K562 (cell line): ENCODE results near the gene CNR2. TPM values are rescaled to one million over a fixed set of nuclear protein-coding genes. Genes with fewer than 3 reads are reported as not detected.

Experiments
- ATAC-seq: fragments of 200-7000 bp; cut with Tn5 transposase; 3 replicates; pipeline ENCODE4 v1.9.1; 2020; ENCODE audit warnings: moderate library complexity
- BruUV-seq: library from RNA; stranded (reverse); fragments of 400-500 nt; replicated peaks from 2 replicates; lab custom pipeline; 2021; lab: Mats Ljungman, UMichigan
- CTCF ChIA-PET: fragments of 300-600 bp; formaldehyde crosslinking; extraction: SDS; loops from one replicate; lab custom pipeline; 2021; ENCODE audit warnings: low intra/inter-chr PET ratio; lab: Yijun Ruan, JAX
- POLR2A ChIA-PET: fragments of 300-600, 350-650 bp; sonication (Branson Sonifier 250); formaldehyde crosslinking; extraction: SDS; loops from one replicate; lab custom pipeline; 2021; ENCODE audit warnings: antibody characterized with exemption, inconsistent platforms; lab: Yijun Ruan, JAX
- DNase-seq, 4 experiments: peaks; one replicate each; pipeline versions ENCODE4 v3.0.0 to v3.0.0-alpha.2; 2011 to 2018; ENCODE audit warnings: low spot score in 3 of 4, mixed read lengths in 3 of 4; ENCODE audit errors: extremely low read depth in 1 of 4
- FAIRE-seq: peaks from 2 replicates; lab custom pipeline; 2011; peaks lifted over from hg19 to GRCh38; lab: Jason Lieb, UNC
- H2AFZ ChIP-seq: 2 replicates; pipeline ENCODE4 v1.6.0; 2011; ENCODE audit warnings: low read depth, low read length, control low read depth, inconsistent platforms
- H3K27ac ChIP-seq: fragments of 200-600 bp; 3 replicates; pipeline ENCODE4 v1.8.0; 2011; ENCODE audit warnings: low read depth, mild to moderate bottlenecking, control low read depth, inconsistent platforms, low read length, moderate library complexity, mixed read lengths; ENCODE audit errors: extremely low read depth
- H3K27me3 ChIP-seq, 2 experiments: fragments of 300-600 bp in 1 of 2; 2 replicates in 1 of 2; 3 replicates in 1 of 2; pipeline versions ENCODE4 v1.6.0 to v1.8.0; 2011; ENCODE audit warnings: inconsistent platforms in 2 of 2, low read length in 2 of 2, mild to moderate bottlenecking in 1 of 2, mixed read lengths in 1 of 2, moderate library complexity in 1 of 2; ENCODE audit not compliant: control insufficient read depth in 2 of 2, insufficient read depth in 2 of 2
- H3K36me3 ChIP-seq: fragments of 300-600 bp; 3 replicates; pipeline ENCODE4 v1.8.0; 2011; ENCODE audit warnings: mild to moderate bottlenecking, low read length, inconsistent platforms; ENCODE audit not compliant: control insufficient read depth, insufficient read depth
- H3K4me1 ChIP-seq, 2 experiments: fragments of 200-600 bp in 1 of 2; replicated peaks in 1 of 2; 2 replicates in 1 of 2; 3 replicates in 1 of 2; pipeline versions ENCODE4 v1.5.1 to v1.8.0; 2011; ENCODE audit warnings: inconsistent platforms in 2 of 2, low read length in 2 of 2, mild to moderate bottlenecking in 1 of 2, mixed read lengths in 1 of 2, moderate library complexity in 1 of 2; ENCODE audit not compliant: control insufficient read depth in 2 of 2, insufficient read depth in 2 of 2
- H3K4me2 ChIP-seq: 2 replicates; pipeline ENCODE4 v1.6.1; 2011; ENCODE audit warnings: low read length, control low read depth, inconsistent platforms, mixed read lengths; ENCODE audit not compliant: insufficient read depth
- H3K4me3 ChIP-seq: fragments of 200-600 bp; sonication (generic), shearing (Covaris generic); 2 replicates; pipeline ENCODE4 v1.5.1; 2016; ENCODE audit warnings: control low read depth, inconsistent platforms
- H3K79me2 ChIP-seq: fragments of 200-600 bp; 3 replicates; pipeline ENCODE4 v1.8.0; 2011; ENCODE audit warnings: low read length, inconsistent platforms; ENCODE audit not compliant: control insufficient read depth, insufficient read depth
- H3K9ac ChIP-seq, 2 experiments: 2 replicates each; pipeline versions ENCODE4 v1.6.0 to v1.6.1; 2011; ENCODE audit warnings: low read depth in 2 of 2, low read length in 2 of 2, control low read depth in 1 of 2, inconsistent platforms in 1 of 2, mild to moderate bottlenecking in 1 of 2, mixed read lengths in 1 of 2; ENCODE audit not compliant: insufficient read depth in 1 of 2
- H3K9me1 ChIP-seq: one replicate; pipeline ENCODE4 v1.6.0; 2011; ENCODE audit warnings: inconsistent platforms, mild to moderate bottlenecking, low read length, moderate library complexity; ENCODE audit not compliant: control insufficient read depth, insufficient read depth
- H3K9me3 ChIP-seq: replicated peaks from 2 replicates; pipeline ENCODE4 v1.5.1; 2011; ENCODE audit warnings: low read depth, low read length, inconsistent platforms; ENCODE audit not compliant: control insufficient read depth, insufficient read depth
- H4K20me1 ChIP-seq: replicated peaks from 2 replicates; pipeline ENCODE4 v1.6.1; 2011; ENCODE audit warnings: low read length, inconsistent platforms, mixed read lengths; ENCODE audit not compliant: control insufficient read depth, insufficient read depth
- ARID1B ChIP-seq: fragments of 450-650 bp; IDR thresholded peaks from 2 replicates; pipeline ENCODE4 v1.6.1; 2016; ENCODE audit warnings: antibody characterized with exemption, mild to moderate bottlenecking, inconsistent platforms
- ATF7 ChIP-seq: fragments of 450-650 bp; IDR thresholded peaks from 2 replicates; pipeline ENCODE4 v1.7.1; 2014; ENCODE audit warnings: mild to moderate bottlenecking, moderate library complexity
- CEBPB ChIP-seq: fragments of 450-650 bp; IDR thresholded peaks from 2 replicates; pipeline ENCODE4 v1.6.1; 2016; ENCODE audit warnings: missing genetic modification characterization, missing compliant biosample characterization
- CEBPG ChIP-seq, 3 experiments: fragments of 200-800 bp in 1 of 3; sonication (Bioruptor generic) in 1 of 3; sonication (generic) in 1 of 3; formaldehyde crosslinking in 1 of 3; IDR thresholded peaks in 2 of 3; conservative IDR thresholded peaks in 1 of 3; 2 replicates each; pipeline versions ENCODE4 v1.6.1 to v1.8.0; 2016 to 2022; ENCODE audit warnings: missing compliant biosample characterization in 2 of 3, missing genetic modification characterization in 2 of 3, mild to moderate bottlenecking in 1 of 3, missing genetic modification reagents in 1 of 3
- CTBP1 ChIP-seq: fragments of 450-650 bp; IDR thresholded peaks from 2 replicates; pipeline ENCODE4 v1.6.1; 2016; ENCODE audit warnings: borderline replicate concordance
- DACH1 ChIP-seq: fragments of 450-650 bp; IDR thresholded peaks from 2 replicates; pipeline ENCODE4 v1.6.1; 2018; ENCODE audit not compliant: partially characterized antibody
- DPF2 ChIP-seq: fragments of 450-650 bp; IDR thresholded peaks from 2 replicates; pipeline ENCODE4 v1.6.1; 2016
- EP300 ChIP-seq: IDR thresholded peaks from 2 replicates; pipeline ENCODE4 v1.6.1; 2012; ENCODE audit warnings: low read length, improper control_type of control experiment
- ESRRA ChIP-seq: fragments of 450-650 bp; IDR thresholded peaks from 2 replicates; pipeline ENCODE4 v1.6.1; 2014; ENCODE audit warnings: low read depth, mild to moderate bottlenecking, moderate library complexity, borderline replicate concordance
- HOXB6 ChIP-seq: fragments of 250-450 bp; sonication (Bioruptor Pico); IDR thresholded peaks from 2 replicates; pipeline ENCODE4 v1.5.1; 2022; ENCODE audit warnings: mild to moderate bottlenecking, borderline replicate concordance
- LEF1 ChIP-seq: fragments of 450-650 bp; IDR thresholded peaks from 2 replicates; pipeline ENCODE4 v1.6.1; 2016; ENCODE audit warnings: mild to moderate bottlenecking
- MAFF ChIP-seq: IDR thresholded peaks from 2 replicates; pipeline ENCODE4 v1.6.1; 2012; ENCODE audit warnings: low read length, improper control_type of control experiment
- MAFG ChIP-seq: fragments of 450-650 bp; conservative IDR thresholded peaks from 2 replicates; pipeline ENCODE4 v1.6.1; 2016; ENCODE audit warnings: missing genetic modification characterization, missing compliant biosample characterization
- MAFK ChIP-seq: IDR thresholded peaks from 2 replicates; pipeline ENCODE4 v1.6.1; 2011; ENCODE audit warnings: low read length, improper control_type of control experiment
- MCM3 ChIP-seq: fragments of 450-650 bp; IDR thresholded peaks from 2 replicates; pipeline ENCODE4 v1.6.1; 2016
- MTA2 ChIP-seq: fragments of 450-650 bp; IDR thresholded peaks from 2 replicates; pipeline ENCODE4 v1.6.1; 2016; ENCODE audit warnings: low read depth
- NCOR1 ChIP-seq: fragments of 450-650 bp; IDR thresholded peaks from 2 replicates; pipeline ENCODE4 v1.6.1; 2016; ENCODE audit warnings: mild to moderate bottlenecking, moderate library complexity
- NFE2 ChIP-seq: IDR thresholded peaks from 2 replicates; pipeline ENCODE4 v1.6.1; 2014; ENCODE audit warnings: antibody characterized with exemption, low read depth
- PML ChIP-seq: IDR thresholded peaks from 2 replicates; pipeline ENCODE4 v1.6.1; 2012; ENCODE audit warnings: low read length, inconsistent platforms
- RBM15 ChIP-seq: fragments of 200-400 bp; formaldehyde crosslinking; IDR thresholded peaks from 2 replicates; pipeline ENCODE4 v1.6.1; 2018; ENCODE audit warnings: mild to moderate bottlenecking, low read length, moderate library complexity; ENCODE audit not compliant: insufficient read depth
- SMARCA4 ChIP-seq: fragments of 450-650 bp; IDR thresholded peaks from 2 replicates; pipeline ENCODE4 v1.6.1; 2016
- SRSF1 ChIP-seq: fragments of 200-400 bp; formaldehyde crosslinking; IDR thresholded peaks from 2 replicates; pipeline ENCODE4 v1.6.1; 2017; ENCODE audit warnings: mild to moderate bottlenecking, low read depth, low read length, moderate library complexity
- TAL1 ChIP-seq: fragments of 450-650 bp; IDR thresholded peaks from 2 replicates; pipeline ENCODE4 v1.6.1; 2016; ENCODE audit warnings: mild to moderate bottlenecking
- TCF3 ChIP-seq: sonication (generic); formaldehyde crosslinking; IDR thresholded peaks from 2 replicates; pipeline ENCODE4 v1.4.0; 2020; ENCODE audit warnings: mild to moderate bottlenecking, missing genetic modification reagents
- TEAD4 ChIP-seq, 2 experiments: sonication (generic) in 1 of 2; formaldehyde crosslinking in 1 of 2; IDR thresholded peaks; 2 replicates each; pipeline versions ENCODE4 v1.6.1 to v1.8.0; 2012 to 2022; ENCODE audit warnings: borderline replicate concordance in 1 of 2, inconsistent platforms in 1 of 2, low read length in 1 of 2, mild to moderate bottlenecking in 1 of 2, missing genetic modification reagents in 1 of 2
- TRIM24 ChIP-seq, 2 experiments: fragments of 450-650 bp; IDR thresholded peaks; 2 replicates each; pipeline ENCODE4 v1.6.1; 2016
- ZKSCAN1 ChIP-seq: fragments of 150-350 bp; IDR thresholded peaks from 2 replicates; pipeline ENCODE4 v1.6.1; 2016; ENCODE audit warnings: low read depth, low read length
- ZNF212 ChIP-seq: fragments of 450-650 bp; formaldehyde crosslinking; IDR thresholded peaks from 2 replicates; pipeline ENCODE4 v1.4.0; 2020; ENCODE audit warnings: mild to moderate bottlenecking
- ZNF316 ChIP-seq: fragments of 450-650 bp; IDR thresholded peaks from 2 replicates; pipeline ENCODE4 v1.6.1; 2016
- ZNF589 ChIP-seq: fragments of 200-800 bp; sonication (Bioruptor generic); IDR thresholded peaks from 2 replicates; pipeline ENCODE4 v1.6.1; 2016; ENCODE audit warnings: low read depth, missing genetic modification characterization, missing compliant biosample characterization
- WGBS: fragments of 100-300 bp; shearing (Covaris generic); methylation state at CpG from one replicate; pipeline ENCODE4 v1.1.6; 2016; ENCODE audit warnings: low coverage, mixed read lengths; ENCODE audit not compliant: insufficient coverage; ENCODE audit errors: missing lambda C conversion rate; 5-methylcytosine and 5-hydroxymethylcytosine counted together
- in situ Hi-C: fragments of 300-500 bp; cut with MboI; formaldehyde crosslinking; loops from 4 replicates; pipeline ENCODE4 v1.15.0; 2018; ENCODE audit warnings: inconsistent platforms, mixed read lengths
- intact Hi-C: fragments of 100-400 bp; cut with micrococcal nuclease; formaldehyde crosslinking; loops from 2 replicates; pipeline ENCODE4 v1.14.2; 2022
- polyA plus RNA-seq, 8 experiments: library from polyadenylated mRNA; depleted of rRNA in 4 of 8; stranded (reverse) in 5 of 8; unstranded in 3 of 8; fragments of >200 nt; fragmentation: Nextera tagmentation in 2 of 8; fragmentation: Illumina TruSeq in 1 of 8; extraction: Ambion mirVana in 2 of 8; extraction: Trizol in 1 of 8; gene quantifications; 2 replicates each; pipeline versions ENCODE4 v1.2.1 to v1.2.3, GENCODE V29; 2011 to 2014; ENCODE audit warnings: inconsistent platforms in 1 of 8, missing spikeins in 1 of 8
- total RNA-seq, 7 experiments: library from RNA; depleted of rRNA in 6 of 7; stranded (reverse); fragments of >200 nt in 6 of 7; fragmentation: Illumina TruSeq in 2 of 7; extraction: Trizol in 2 of 7; gene quantifications; 2 replicates each; pipeline versions ENCODE4 v1.2.1 to v1.2.3, GENCODE V29; 2011 to 2021; ENCODE audit warnings: low replicate concordance in 1 of 7

Gene CNR2
- total and polyA plus RNA-seq, 9 of the 15 experiments (the other 6 are each of a cell fraction or from before 2014, with no cell fraction given) = not detected

- intact Hi-C loops (no loop called here), in situ Hi-C loops (no loop called here)
- Histone ChIP-seq H3K9me3 (no peaks in the 10 kb centered on the region), H3K9ac (no peak overlapping the region), H4K20me1 (no peaks in the 10 kb centered on the region), H3K9me1 (no peaks in the 10 kb centered on the region), H3K27me3 (no peaks in the 10 kb centered on the region), H2AFZ (no peak overlapping the region), H3K27ac (no peak overlapping the region), H3K4me1 (peaks cover 12 to 18% of the 10 kb centered on the region in 2 experiments), H3K36me3 (no peaks in the 10 kb centered on the region), H3K4me2 (peak overlapping the region; percentile 9; the same call in 1 of the 2 replicates), H3K79me2 (no peaks in the 10 kb centered on the region), H3K4me3 (no peak overlapping the region)
- FAIRE-seq (peak; percentile 88), DNase-seq (peak in 2 of 4 experiments; percentile 52 to 70), ATAC-seq (no peak)
- ChIA-PET CTCF (no interaction called here), POLR2A (no interaction called here)
- BruUV-seq = no TSS peak
- WGBS = 31% methylated on average over 3 of the region's 3 CpGs
- TF ChIP-seq ZNF316 (peak; percentile 77), MAFK (peak; percentile 34; the same call in 1 of the 2 replicates), ESRRA (peak; percentile 97), LEF1 (peak; percentile 47; the same call in 1 of the 2 replicates), MTA2 (peak; percentile 40; the same call in 1 of the 2 replicates), TRIM24 (IDR thresholded peaks at IDR 0.05) (peak; percentile 66 to 77), EP300 (peak; percentile 47; the same call in 1 of the 2 replicates), MCM3 (no peak), DACH1 (peak; percentile 56), ATF7 (0 out of 2 replicates have a peak, but pooled peaks have one; percentile 11), SRSF1 (no peak), MAFG (peak; percentile 76), SMARCA4 (peak; percentile 75), PML (0 out of 2 replicates have a peak, but pooled peaks have one; percentile 20), TAL1 (peak; percentile 70), NFE2 (peak; percentile 88), CEBPG (CRISPR knock-in tag; IDR thresholded peaks at IDR 0.05) (no peak; the same call in 1 of the 2 replicates), CEBPG (tag; conservative IDR thresholded peaks at IDR 0.05 in 1 of 2, IDR thresholded peaks at IDR 0.05 in 1 of 2) (peak in 1 of 2 experiments; percentile 22; a peak in 2 of 4 replicates), ARID1B (peak; percentile 86), RBM15 (no peak), ZNF589 (CRISPR knock-in tag) (no peak), MAFF (peak; percentile 44; the same call in 1 of the 2 replicates), NCOR1 (peak; percentile 53), TEAD4 (IDR thresholded peaks at IDR 0.05; ENCODE audit: low read length) (peak; percentile 73), TEAD4 (CRISPR knock-in tag; IDR thresholded peaks at IDR 0.05; ENCODE audit: borderline replicate concordance) (no peak), ZNF212 (CRISPR knock-in tag) (no peak), CTBP1 (peak; percentile 80; the same call in 1 of the 2 replicates), CEBPB (peak; percentile 90), HOXB6 (CRISPR knock-in tag) (no peak), DPF2 (peak; percentile 87), TCF3 (peak; percentile 71; the same call in 1 of the 2 replicates), ZKSCAN1 (no peak; the same call in 1 of the 2 replicates)
These were observed 40.7 kb downstream of the CNR2 start for GRCh38 chr1:23872421-23872820.
